ENCODE measurements around the gene IL1B. TPM values are rescaled to one million over a fixed set of nuclear protein-coding genes. Genes with fewer than 3 reads are reported as not detected.

IL1B gene
- total RNA-seq = 1 to 10 TPM in 1 of 4 donors, under 1 TPM in 1, not detected in 2; 0.53 to 9.1 TPM

DNA sequence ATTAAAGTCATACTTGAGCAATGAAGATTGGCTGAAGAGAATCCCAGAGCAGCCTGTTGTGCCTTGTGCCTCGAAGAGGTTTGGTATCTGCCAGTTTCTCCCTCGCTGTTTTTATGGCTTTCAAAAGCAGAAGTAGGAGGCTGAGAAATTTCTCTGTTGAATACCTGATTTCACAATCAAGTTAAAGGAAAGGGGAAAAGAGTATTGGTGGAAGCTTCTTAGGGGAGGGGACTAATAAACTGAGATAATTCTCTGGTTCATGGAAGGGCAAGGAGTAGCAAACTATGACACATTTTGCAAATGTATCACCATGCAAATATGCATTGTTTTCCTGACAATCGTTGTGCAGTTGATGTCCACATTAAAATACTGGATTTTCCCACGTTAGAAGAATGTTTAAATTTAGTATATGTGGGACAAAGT is at the start of gene IL1B:
Gene IL1B, minus strand, starts transcription at position 85 of the 423 bp plus-strand sequence. CDS start 550 bp downstream, outside the sequence.
- TF ChIP-seq POLR2A (IDR thresholded peaks at IDR 0.05) = no peak
- no peak for TF ChIP-seq CTCF (IDR thresholded peaks at IDR 0.05)
- H3K27me3 ChIP-seq = no peaks in the 10 kb centered on the region
- H3K27ac ChIP-seq = no peak within 1 kb of the TSS
- peaks cover 0 to 11% (median 2%) of the 10 kb centered on the region in 4 donors for H3K4me1 ChIP-seq
- H3K4me3 ChIP-seq = no peak within 1 kb of the TSS
- DNase-seq = no peak
- H3K9me3 ChIP-seq = no peaks in the 10 kb centered on the region
- no peaks in the 10 kb centered on the region for H3K36me3 ChIP-seq

DNA sequence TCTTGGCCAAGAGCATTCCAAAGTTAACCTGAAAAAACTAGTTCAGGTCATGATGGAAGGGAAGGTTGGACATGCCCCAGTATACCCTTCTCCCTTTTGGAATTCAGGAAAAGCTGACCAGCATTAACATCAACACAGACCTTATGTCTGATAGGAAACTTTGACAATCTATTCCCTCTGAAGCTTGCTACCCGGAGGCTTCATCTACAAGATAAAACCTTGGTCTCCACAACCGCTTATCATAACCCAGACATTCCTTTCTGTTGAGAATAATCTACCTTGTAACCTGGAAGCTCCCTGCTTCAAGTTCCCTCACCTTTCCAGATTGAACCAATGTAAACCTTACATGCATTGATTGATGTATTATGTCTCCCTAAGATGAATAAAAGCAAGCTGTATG is 49.7 kb upstream of the IL1B start:
- no peaks in the 10 kb centered on the region for H3K4me1 ChIP-seq
- no peak overlapping the region for H3K27ac ChIP-seq
- H3K9me3 ChIP-seq = no peaks in the 10 kb centered on the region
- H3K4me3 ChIP-seq = no peak overlapping the region
- no peak for DNase-seq
- TF ChIP-seq POLR2A (IDR thresholded peaks at IDR 0.05) (no peak), CTCF (IDR thresholded peaks at IDR 0.05) (no peak)
- no peaks in the 10 kb centered on the region for H3K27me3 ChIP-seq
- H3K36me3 ChIP-seq = no peaks in the 10 kb centered on the region

DNA sequence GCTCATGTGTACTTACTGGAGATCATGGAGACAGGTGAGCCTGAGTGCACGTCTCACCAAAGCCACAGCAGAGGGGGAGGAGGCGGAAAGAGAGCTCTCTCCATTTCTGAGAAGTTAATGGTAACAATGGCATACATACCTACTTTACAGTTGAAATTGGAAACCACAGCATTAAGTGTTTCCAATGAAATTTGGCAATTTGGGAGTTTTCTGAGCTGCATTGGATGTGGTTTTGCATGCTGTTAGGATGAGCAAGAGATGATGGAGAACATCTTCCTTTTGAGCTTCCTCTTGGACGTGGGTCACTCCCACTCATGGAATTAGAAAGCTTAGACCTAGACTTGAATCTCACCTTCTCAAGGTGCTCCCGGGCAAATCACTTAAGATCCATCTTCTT is 48.9 kb upstream of the IL1B start:
- TF ChIP-seq POLR2A (IDR thresholded peaks at IDR 0.05) (no peak), CTCF (IDR thresholded peaks at IDR 0.05) (no peak)
- no peak for DNase-seq

DNA sequence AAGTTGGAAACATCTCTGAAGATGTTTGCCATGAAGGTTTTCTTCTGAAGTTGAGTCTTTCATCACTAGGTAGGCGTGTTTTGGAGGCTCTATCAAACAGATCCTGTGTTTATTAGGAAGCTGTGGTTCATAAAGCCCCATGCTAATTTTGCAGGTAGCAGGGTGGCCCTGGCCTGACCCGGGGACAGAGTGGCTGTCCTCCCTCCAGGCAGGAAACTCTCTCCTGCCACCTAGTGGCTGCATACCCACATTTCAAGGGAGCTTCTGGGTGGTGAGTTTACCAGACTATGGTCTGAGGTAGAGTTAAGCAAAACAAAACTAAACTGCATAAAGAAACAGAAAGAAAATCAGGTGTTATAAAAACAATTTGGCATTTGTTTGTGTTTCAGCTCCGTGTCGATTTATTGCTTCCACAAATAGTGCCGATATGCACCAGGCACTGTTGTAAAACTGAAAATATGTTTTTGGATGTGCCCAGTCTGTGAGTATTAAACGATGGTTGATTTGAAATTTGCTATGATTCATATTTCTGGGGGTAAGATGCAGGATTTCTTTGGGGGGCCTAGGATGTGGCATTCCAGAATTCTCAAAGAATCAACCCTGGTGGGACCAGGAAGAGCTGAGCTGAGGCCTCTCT is 48.4 kb upstream of the IL1B start:
- DNase-seq = peak; percentile 46 to 85 (median 61)
- Histone ChIP-seq H3K27me3 (no peaks in the 10 kb centered on the region), H3K27ac (no peak overlapping the region), H3K9me3 (no peaks in the 10 kb centered on the region), H3K4me3 (no peak overlapping the region), H3K36me3 (no peaks in the 10 kb centered on the region), H3K4me1 (no peaks in the 10 kb centered on the region)
- TF ChIP-seq POLR2A (IDR thresholded peaks at IDR 0.05) (no peak), CTCF (IDR thresholded peaks at IDR 0.05) (peak; percentile 34 to 81 (median 79))

More for the DNA sequence above, 48.9 kb upstream of the IL1B start:
- Histone ChIP-seq H3K4me1 (no peaks in the 10 kb centered on the region), H3K27ac (no peak overlapping the region), H3K36me3 (no peaks in the 10 kb centered on the region), H3K27me3 (no peaks in the 10 kb centered on the region), H3K9me3 (no peaks in the 10 kb centered on the region), H3K4me3 (no peak overlapping the region)

DNA sequence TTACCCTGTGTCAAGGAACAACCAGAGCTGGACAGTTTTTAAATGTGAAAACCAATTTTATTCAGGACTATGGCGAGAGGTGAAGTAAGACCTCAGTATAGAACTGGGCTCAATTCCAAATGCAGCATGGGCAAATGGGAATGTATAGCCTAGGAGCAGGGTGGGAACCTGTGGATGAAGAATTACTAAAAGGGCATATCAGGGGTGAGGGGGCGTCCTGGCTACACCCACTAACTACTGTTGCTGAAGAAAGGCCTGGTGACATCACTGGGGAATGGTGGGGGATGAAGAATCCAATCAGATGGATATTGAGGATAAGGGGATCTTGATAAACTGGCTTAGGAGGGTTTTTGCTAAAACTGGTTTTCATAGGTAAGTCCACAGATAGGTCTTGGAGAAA is 47.1 kb upstream of the IL1B start:
- DNase-seq = no peak
- TF ChIP-seq POLR2A (IDR thresholded peaks at IDR 0.05) = no peak
- TF ChIP-seq CTCF (IDR thresholded peaks at IDR 0.05) = no peak
- Histone ChIP-seq H3K4me1 (no peaks in the 10 kb centered on the region), H3K9me3 (no peaks in the 10 kb centered on the region), H3K4me3 (no peak overlapping the region), H3K36me3 (no peaks in the 10 kb centered on the region), H3K27ac (no peak overlapping the region), H3K27me3 (no peaks in the 10 kb centered on the region)
